ENCODE data around the gene CLCF1.
"Not testable (repeated sequence)": the region's sequence is repeated elsewhere in the genome, so short reads cannot be mapped to it uniquely, and the experiment has no call there.

The CLCF1 gene

DNA sequence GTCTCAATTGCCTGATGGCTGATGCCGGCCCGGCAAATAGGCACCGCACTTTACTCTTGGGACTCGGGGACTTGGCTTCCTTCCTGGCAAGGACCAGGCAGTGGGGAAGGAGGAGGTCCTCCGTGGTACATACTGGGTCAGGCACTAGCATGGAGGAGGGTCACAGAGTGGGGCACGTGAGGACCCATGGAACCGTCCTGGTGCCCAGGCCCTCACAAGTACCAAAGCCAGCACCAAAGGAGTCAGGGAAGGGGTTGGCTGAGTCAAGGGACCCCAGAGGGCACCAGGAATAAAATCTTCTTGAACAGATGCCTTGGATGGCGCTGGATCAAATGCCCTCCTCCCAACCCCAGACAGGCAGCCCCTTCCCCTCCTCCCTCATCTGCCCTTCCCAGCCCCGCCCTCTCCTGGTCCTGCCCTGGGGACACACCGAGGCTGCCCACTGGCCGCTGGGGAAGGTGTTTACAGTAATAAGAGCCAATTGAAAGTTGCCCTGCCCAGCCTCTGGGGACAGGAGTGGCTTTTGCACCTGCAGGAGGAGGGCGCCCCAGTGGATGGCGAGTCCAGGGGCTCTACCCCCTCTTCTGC is 36.5 kb upstream of the CLCF1 start:
- DNase-seq, result no peak

DNA sequence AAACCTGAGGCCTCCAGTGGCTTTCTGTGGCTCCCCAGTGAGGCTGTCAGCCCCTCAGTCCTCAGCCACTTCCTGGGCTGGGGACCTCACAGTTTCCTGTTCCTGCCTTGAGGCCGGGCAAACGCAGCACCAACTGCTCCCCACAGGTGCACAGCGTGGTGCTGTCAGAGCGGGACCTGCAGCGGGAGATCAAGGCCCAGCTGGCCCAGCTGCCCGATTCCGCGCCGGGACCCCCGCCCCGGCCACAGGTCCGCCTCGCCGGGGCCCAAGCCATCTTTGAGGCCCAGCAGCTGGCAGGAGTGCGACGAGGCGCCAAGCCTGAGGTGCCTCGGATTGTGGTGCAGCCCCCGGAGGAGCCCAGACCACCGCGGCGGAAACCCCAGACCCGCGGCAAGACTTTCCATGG is 35.9 kb upstream of the CLCF1 start:
- DNase-seq, result peak; percentile 60
- in situ Hi-C loops (cut with MboI; ENCODE audit: low pct_unique_long_range_greater_than_20kb, low sequenced_read_pairs), result no loop called here

More for the DNA sequence above, 36.5 kb upstream of the CLCF1 start:
- in situ Hi-C loops (cut with MboI; ENCODE audit: low pct_unique_long_range_greater_than_20kb, low sequenced_read_pairs), result no loop called here

DNA sequence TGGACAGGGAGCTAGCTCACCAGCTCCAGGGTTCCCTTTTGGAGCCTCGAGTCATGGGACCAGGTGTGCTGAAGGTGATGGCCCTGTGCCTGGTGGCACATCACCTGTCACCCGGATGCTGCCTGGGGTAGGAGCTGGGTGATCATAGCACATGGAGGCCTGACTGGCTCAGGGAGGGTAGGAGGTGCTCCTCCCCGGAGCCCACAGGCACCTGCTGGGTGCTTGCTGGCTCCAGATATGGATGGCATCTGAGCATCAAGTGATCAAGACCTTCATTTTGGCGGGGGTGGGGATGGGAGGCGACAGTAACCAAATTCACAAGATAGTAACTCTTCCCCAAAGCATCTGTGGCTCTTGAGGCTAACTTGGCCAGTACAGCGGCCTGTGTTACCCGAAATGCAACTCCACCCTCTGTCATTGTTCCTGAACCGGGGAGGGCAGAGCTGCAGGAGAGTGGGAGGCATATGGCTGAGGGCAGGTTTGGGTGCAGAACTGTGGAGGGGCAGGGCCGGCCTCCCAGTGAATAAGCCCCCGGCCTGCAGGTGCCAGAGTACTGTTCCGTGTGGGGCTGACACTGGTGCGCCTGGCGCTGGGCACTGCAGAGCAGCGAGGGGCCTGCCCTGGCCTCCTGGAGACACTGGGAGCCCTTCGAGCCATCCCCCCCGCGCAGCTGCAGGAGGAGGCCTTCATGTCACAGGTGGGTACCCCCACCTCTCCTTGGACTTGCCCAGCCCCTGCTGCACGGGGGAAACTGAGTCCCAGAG is 35.2 kb upstream of the CLCF1 start:
- in situ Hi-C loops (cut with MboI; ENCODE audit: low pct_unique_long_range_greater_than_20kb, low sequenced_read_pairs), result no loop called here
- no peak for DNase-seq

- no peak for DNase-seq
- in situ Hi-C loops (cut with MboI; ENCODE audit: low pct_unique_long_range_greater_than_20kb, low sequenced_read_pairs), result no loop called here
Measured at GRCh38 chr11:67407688-67408163, 34.3 kb upstream of the CLCF1 start.

DNA sequence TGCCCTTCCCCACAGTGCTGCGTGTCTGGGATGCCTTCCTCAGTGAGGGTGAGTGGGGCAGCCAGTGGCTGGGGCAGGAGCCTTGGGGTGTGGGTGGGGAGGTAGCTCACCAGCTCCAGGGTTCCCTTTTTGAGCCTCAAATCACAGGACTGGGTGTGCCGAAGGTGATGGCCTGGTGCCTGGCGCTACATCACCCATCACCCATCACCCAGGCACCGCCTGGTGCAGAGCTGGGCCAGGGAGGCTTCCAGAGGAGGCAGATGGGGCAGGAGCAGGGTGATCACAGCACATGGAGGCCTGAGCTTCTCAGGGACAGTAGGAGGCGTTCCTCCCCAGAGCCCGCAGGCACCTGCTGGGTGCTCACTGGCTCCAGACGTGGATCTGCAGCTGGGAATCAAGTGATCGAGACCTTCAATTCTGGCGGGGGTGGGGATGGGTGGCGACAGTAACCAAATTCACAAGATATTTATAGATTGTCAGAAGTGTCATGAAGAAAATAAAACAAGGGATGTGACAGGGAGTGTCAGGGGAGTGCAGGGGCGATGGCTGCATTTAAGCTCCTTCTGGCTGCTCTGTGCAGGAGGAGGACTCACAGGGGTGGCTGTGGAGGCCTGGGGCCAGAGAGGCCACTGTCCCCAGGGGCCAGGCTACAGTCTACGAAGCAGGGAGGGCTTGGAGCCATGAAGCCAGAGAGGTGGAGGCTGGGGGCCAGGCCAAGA is 33.7 kb upstream of the CLCF1 start:
- DNase-seq, result no peak
- in situ Hi-C loops (cut with MboI; ENCODE audit: low pct_unique_long_range_greater_than_20kb, low sequenced_read_pairs), result no loop called here

- DNase-seq, result no peak
- in situ Hi-C loops (cut with MboI; ENCODE audit: low pct_unique_long_range_greater_than_20kb, low sequenced_read_pairs), result no loop called here
Measured at GRCh38 chr11:67406420-67406968, 33.1 kb upstream of the CLCF1 start.

DNA sequence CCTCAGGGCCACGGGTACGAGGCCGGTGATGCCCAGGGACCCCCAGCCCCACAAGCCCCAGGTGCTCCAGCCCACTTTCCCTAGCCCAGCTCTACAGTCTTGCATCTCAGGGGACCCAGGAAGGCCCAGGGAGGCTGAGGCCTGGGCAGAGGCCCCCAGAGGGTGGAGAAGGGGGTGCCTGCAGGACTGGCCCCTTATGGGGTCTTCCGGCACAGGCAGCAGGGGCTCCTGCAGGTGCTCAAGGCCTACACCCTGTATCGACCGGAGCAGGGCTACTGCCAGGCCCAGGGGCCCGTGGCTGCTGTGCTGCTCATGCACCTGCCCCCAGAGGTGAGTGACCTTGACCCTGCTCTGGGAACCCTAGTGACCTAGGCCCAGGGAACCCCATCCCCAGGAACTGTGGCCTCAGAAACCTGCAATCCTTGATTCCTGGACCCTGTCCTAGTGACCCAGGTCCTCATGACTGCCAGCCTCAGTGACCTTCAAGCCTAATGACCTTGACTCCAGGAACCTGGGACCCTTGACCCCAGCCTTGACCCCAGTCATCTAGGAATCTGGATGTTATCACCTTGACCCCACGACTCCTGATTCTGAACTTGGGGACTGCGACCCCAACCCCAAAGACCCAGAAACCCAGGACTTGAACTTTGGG is 32.4 kb upstream of the CLCF1 start:
- no peak for DNase-seq
- in situ Hi-C loops (cut with MboI; ENCODE audit: low pct_unique_long_range_greater_than_20kb, low sequenced_read_pairs), result no loop called here

DNA sequence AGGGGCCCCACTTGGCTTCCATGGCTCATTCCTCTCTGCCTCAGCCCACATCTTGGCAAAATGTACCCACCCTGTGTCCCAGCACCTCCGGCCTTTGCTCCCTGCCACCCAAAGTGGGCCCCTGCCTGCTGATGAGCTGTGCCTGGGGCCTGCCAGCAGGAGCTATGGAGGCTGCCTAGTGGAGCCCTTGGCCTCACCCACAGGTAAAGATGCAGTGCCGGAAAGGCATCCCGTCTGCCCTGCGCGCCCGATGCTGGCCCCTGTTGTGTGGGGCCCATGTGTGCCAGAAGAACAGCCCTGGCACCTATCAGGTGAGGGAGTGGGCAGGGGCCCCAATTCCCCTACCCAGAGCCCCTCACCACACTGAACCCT is 31.8 kb upstream of the CLCF1 start:
- no peak for DNase-seq
- in situ Hi-C loops (cut with MboI; ENCODE audit: low pct_unique_long_range_greater_than_20kb, low sequenced_read_pairs), result no loop called here

GRCh38 chr11:67404515-67405195 is 31.3 kb upstream of the CLCF1 start:
- DNase-seq, result peak; percentile 23
- in situ Hi-C loops (cut with MboI; ENCODE audit: low pct_unique_long_range_greater_than_20kb, low sequenced_read_pairs), result no loop called here

GRCh38 chr11:67403085-67403484 is 29.7 kb upstream of the CLCF1 start:
- in situ Hi-C loops (cut with MboI; ENCODE audit: low pct_unique_long_range_greater_than_20kb, low sequenced_read_pairs); DNase-seq: not testable (repeated sequence)

GRCh38 chr11:67402192-67402839 is 28.9 kb upstream of the CLCF1 start:
- DNase-seq; in situ Hi-C loops (cut with MboI; ENCODE audit: low pct_unique_long_range_greater_than_20kb, low sequenced_read_pairs): not testable (repeated sequence)

GRCh38 chr11:67401495-67402191 is 28.2 kb upstream of the CLCF1 start, which contains the start of gene PPP1CA:
TSS of gene PPP1CA (minus strand) at chr11:67401858. CDS start at chr11:67401782, 76 bp downstream.
- in situ Hi-C loops (cut with MboI; ENCODE audit: low pct_unique_long_range_greater_than_20kb, low sequenced_read_pairs), result no loop called here
- DNase-seq, result peak; percentile 83

GRCh38 chr11:67400942-67401494 is 27.6 kb upstream of the CLCF1 start:
- no peak for DNase-seq
- in situ Hi-C loops (cut with MboI; ENCODE audit: low pct_unique_long_range_greater_than_20kb, low sequenced_read_pairs), result no loop called here

DNA sequence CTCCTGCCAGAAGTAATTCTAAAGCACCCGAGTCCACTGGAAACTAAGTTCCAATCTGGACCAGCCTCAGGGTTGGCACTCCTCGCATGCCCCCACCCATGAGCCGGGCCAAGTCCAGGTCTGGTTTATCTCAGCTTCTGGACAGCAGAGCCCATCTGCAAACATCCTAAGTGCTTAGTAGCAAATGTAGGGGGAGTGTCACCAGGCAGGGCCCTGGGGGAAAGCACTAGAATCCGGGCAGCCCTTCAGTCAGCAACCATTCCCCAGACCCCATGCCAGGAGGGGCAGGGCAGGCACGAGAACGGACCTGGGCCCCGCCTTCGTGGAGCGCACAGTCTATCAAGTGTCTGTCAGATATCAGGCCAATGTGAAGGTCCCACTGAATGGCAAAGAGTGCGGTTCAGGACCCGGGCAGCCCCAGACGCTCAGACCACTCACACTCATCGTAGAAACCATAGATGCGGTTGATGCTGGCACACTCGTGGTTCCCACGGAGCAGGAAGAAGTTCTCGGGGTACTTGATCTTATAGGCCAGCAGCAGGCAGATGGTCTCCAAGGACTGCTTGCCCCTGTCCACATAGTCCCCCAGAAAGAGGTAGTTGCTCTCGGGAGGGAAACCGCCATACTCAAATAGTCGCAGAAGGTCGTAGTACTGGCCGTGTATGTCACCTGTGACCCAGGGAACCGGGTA is 27.0 kb upstream of the CLCF1 start:
- in situ Hi-C loops (cut with MboI; ENCODE audit: low pct_unique_long_range_greater_than_20kb, low sequenced_read_pairs), result no loop called here
- DNase-seq, result no peak

DNA sequence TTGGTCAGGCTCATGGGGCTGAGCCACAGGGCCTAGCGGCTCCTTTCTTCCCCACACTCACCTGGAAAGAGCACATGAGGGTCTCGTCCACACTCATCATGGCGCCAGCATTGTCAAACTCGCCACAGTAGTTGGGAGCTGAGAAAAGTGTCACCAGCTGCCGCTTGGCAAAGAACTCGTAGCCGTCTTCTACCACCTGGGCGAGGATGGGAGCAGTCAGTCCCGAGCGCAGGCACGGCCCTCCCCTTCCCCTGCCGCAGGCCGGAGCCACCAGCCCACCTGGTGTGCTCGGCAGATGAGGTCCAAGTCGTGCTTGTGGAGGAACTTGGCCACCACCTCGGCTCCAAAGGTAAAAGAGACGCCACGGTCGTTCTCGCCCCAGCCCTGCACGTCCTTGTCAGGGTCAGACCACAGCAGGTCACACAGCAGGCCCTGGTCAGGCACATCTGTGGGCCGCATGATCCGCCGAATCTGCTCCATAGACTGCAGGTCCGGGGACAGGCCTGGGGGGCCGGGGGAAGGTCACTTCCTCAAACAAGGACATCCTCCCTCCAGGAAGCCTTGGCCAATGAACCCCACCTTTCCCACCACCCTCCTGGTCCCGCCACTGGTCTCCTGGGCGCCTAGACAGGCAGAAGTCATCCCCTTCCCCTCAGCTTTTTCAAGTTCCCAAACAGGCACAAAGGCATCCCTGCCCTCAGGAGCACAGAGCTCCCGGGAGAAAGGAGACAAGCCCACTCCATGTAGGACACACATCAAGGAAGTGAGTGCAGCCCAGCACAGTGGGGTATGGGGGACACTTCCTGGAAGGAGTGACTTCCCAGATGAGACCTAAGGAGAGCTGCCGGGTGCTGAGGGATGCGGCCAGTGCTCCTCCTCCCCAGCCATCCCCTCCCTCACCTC is 25.5 kb upstream of the CLCF1 start:
- in situ Hi-C loops (cut with MboI; ENCODE audit: low pct_unique_long_range_greater_than_20kb, low sequenced_read_pairs), result no loop called here
- no peak for DNase-seq

Measured in KBM-7 (cell line).